ENCODE measurements around the gene SIN3B. TPM values are rescaled to one million over a fixed set of nuclear protein-coding genes. Genes with fewer than 3 reads are reported as not detected.

Gene SIN3B
- polyA plus RNA-seq, 4 donors = 51.7 to 62.2 (median 58.3) TPM

DNA sequence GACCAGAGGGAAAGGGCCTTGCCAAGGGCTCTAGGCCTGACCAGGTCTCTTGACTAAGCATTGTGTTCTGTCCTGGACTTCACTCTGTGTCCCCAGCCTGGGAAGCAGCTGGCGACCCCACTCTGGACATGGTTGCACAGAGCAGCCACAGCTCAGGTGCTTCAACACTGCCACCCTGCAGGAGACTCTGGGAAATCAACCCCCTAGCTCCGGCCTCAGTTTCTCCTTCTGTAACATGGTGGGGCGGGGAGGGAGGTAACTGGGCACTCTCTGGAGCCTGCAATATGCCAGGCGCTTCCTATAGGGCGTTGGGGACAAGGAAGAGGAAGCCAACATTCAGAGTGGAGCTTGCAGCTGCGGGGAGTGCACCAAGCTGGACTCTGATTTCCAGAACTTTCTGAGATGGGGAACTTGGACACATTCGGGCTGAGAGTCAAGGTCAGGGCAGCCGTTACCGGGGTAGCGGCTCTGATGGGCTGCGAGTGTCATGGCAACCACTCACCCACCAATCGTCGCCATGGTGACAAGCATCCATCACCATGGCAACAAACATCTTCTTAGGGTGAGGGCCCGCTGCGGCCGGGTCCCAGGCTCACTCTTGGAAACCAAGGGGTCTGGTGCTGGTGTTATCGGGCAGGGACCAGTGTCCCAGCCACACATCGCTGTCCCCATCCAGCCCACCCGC, 72.4 kb downstream of the SIN3B start:
- no peak for DNase-seq (ENCODE audit: low read depth in 4 of 4, low spot score in 3 of 4)

DNA sequence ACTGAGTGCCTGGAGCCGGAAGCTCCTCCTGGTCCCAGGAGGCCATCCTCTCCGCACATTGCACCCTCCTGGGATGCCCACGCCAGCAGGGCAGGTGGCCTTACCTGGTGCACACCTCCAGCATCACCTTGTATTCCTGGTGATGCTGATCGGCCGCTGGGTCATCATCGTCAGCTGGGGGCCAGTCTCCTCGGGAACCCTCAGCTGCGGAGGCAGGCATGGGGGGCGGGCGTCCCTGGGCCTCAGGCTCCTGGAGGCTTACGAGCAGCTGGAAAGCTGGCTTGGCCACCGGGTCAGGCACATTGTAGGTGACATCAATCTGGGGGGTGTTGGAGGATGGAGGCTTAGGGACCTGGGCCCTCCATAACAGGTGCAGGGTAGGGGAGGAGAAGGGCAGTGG, 73.3 kb downstream of the SIN3B start:
- no peak for DNase-seq (ENCODE audit: low read depth in 4 of 4, low spot score in 3 of 4)

- no peak for DNase-seq (ENCODE audit: low read depth in 4 of 4, low spot score in 3 of 4)
These were observed 74.1 kb downstream of the SIN3B start for GRCh38 chr19:16903347-16903746.

- DNase-seq (ENCODE audit: low read depth in 4 of 4, low spot score in 3 of 4) = no peak
These were observed 75.4 kb downstream of the SIN3B start for GRCh38 chr19:16904599-16904998.

GRCh38 chr19:16908759-16909158, 79.6 kb downstream of the SIN3B start:
- DNase-seq (ENCODE audit: low read depth in 4 of 4, low spot score in 3 of 4) = no peak

GRCh38 chr19:16911046-16911445, 81.8 kb downstream of the SIN3B start:
- no peak for DNase-seq (ENCODE audit: low read depth in 4 of 4, low spot score in 3 of 4)

DNA sequence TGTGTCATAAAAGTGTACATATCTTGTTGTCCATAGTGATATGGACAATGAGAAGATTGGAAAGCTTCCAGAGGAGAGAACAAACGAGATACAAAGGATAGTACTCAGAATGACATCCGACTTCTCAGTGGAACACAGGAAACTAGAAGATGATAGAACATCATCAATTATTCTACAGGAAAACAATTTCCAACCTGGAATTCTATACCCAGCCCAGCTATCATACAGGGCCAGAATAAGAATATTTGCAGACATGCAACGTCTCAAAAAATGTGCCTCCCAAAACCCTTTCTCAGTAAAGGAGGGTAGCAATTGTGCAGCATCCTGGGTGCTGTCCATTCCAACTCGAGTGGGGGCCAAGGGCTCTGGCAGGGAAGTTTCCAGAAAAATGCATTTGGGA, 83.6 kb downstream of the SIN3B start:
- DNase-seq (ENCODE audit: low read depth in 4 of 4, low spot score in 3 of 4) = no peak

DNA sequence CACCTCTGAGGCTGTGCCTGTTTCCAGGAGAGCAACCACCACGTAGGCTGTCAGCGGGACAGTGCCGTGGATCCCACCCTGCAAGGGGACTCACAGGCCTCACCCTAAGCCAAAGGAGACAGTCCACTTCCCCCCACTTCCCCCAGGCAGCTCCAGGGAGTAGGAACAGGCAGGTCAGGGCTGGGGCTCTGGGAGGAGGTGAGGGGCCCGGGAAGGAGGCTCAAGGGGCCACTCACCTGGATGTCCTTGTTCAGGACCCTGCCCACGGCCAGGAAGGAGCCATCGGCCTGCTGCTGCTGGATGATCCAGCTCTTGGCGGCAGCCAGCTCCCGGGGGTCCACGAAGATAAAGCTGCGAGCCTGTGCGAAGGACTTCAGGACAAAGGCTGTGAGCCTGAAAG, 85.2 kb downstream of the SIN3B start:
- no peak for DNase-seq (ENCODE audit: low read depth in 4 of 4, low spot score in 3 of 4)

DNA sequence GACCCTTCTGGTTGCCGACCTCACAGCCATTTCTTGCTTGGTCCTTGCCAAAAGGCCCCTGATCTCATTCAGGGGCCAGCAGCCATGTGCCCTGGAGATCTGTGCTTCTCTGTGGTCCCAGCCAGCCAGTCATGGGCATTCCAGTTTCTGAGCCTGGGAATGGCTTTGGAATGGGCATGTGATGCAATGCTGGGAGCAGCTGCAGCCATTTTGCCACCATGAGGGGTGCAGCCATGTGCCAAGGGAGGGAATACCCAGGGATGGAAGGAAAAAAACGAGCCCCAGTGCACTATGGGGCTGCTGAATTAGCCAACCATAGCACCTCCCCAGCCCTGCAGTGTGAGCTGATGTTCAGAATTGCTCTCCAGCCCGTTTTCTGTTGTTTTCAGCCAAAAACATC, 85.9 kb downstream of the SIN3B start:
- DNase-seq (ENCODE audit: low read depth in 4 of 4, low spot score in 3 of 4) = no peak

GRCh38 chr19:16915734-16916133, 86.5 kb downstream of the SIN3B start:
- DNase-seq (ENCODE audit: low read depth in 4 of 4, low spot score in 3 of 4) = no peak

- no peak for DNase-seq (ENCODE audit: low read depth in 4 of 4, low spot score in 3 of 4)
These were observed 88.2 kb downstream of the SIN3B start for GRCh38 chr19:16917401-16917800.

- DNase-seq (ENCODE audit: low read depth in 4 of 4, low spot score in 3 of 4) = no peak
These were observed 90.3 kb downstream of the SIN3B start for GRCh38 chr19:16919496-16919895.

GRCh38 chr19:16920816-16921529, 91.8 kb downstream of the SIN3B start:
- DNase-seq (ENCODE audit: low read depth in 4 of 4, low spot score in 3 of 4) = no peak

- no peak for DNase-seq (ENCODE audit: low read depth in 4 of 4, low spot score in 3 of 4)
These were observed 92.8 kb downstream of the SIN3B start for GRCh38 chr19:16921766-16922591.

DNA sequence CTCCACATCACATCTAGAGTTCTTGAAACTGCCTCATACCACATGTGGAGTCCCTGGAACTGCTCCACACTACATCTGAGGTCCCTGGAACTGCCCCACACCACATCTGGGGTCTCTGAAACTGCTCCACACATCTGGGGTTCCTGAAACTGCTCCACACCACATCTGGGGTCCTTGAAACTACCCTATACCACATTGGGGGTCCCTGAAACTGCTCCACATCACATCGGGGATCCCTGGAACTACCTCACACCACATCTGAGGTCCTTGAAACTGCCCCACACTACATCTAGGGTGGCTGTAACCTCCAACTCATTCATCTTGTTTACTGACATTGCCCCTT, 93.4 kb downstream of the SIN3B start:
- DNase-seq (ENCODE audit: low read depth in 4 of 4, low spot score in 3 of 4) = no peak

- no peak for DNase-seq (ENCODE audit: low read depth in 4 of 4, low spot score in 3 of 4)
These were observed 93.8 kb downstream of the SIN3B start for GRCh38 chr19:16922949-16923348.

DNA sequence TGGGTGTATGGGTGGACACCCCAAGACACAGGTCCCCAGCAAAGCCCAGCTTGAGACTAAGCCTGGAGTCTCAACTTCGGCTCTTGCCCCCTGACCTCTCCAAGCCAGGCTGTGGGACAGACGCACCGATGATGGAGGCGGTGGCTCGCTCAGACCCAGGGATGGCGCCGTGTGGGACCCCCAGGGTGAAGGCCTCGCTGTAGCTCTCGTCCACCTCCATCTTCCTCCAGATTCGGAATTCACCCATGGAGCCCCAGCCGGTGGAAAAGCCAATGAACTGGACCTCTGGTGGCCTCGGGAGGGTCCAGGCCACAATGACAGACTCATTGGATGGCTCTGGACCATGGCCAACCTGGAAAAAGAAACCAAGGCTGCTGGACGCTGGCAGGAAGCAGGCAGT, 98.7 kb downstream of the SIN3B start:
- no peak for DNase-seq (ENCODE audit: low read depth in 4 of 4, low spot score in 3 of 4)

DNA sequence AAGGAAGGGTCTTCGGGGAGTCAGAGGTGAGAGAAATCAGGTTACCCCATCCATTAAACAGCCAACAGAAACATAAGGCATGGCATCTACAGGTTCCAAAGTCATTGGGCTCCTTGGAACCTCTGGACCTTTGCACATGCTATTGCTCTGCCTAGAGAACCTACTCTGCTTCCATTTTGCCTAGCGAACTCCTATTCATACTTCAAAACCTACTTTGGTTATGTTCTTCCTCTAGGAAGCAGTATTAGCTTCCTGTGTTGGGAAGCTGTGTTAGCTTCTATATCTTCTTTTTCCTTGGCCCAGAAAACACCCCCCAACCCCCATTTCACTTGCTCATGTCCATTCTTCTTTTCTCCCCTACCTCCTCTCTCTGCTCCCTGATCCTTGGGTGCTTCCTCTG, 99.2 kb downstream of the SIN3B start:
- no peak for DNase-seq (ENCODE audit: low read depth in 4 of 4, low spot score in 3 of 4)

GRCh38 chr19:16928916-16929315, 99.7 kb downstream of the SIN3B start:
- no peak for DNase-seq (ENCODE audit: low read depth in 4 of 4, low spot score in 3 of 4)

Data from right renal pelvis (tissue), 4 donors.